Lower leg skin (tissue), 3 donors: ENCODE measurements around the gene KCNJ9.

Source experiments
- CTCF ChIP-seq, 3 donors: fragments of 450-650 bp; IDR thresholded peaks; one replicate each; pipeline ENCODE4 v1.5.1; 2016; ENCODE audit warnings: antibody characterized with exemption in 3 of 3, mild to moderate bottlenecking in 3 of 3, moderate library complexity in 2 of 3
- POLR2A ChIP-seq, 2 donors: fragments of 450-650 bp; IDR thresholded peaks; one replicate each; pipeline ENCODE4 v1.6.1; 2016 to 2017; ENCODE audit warnings: antibody characterized with exemption in 2 of 2, mild to moderate bottlenecking in 1 of 2, moderate library complexity in 1 of 2

GRCh38 chr1:160099716-160100375 lies 18.5 kb downstream of the KCNJ9 start:
- TF ChIP-seq CTCF (IDR thresholded peaks at IDR 0.05) (no peak), POLR2A (IDR thresholded peaks at IDR 0.05) (no peak)
